GM12878 (cell line): ENCODE data around the gene TMEM174. TPM values are rescaled to one million over a fixed set of nuclear protein-coding genes. Genes with fewer than 3 reads are reported as not detected.
A peak's percentile ranks its signal among the peaks of the same experiment; 100 is the strongest.

Source experiments
- ATAC-seq: fragments of 200-7000 bp; cut with Tn5 transposase; 3 replicates; pipeline ENCODE4 v1.9.1; 2020; ENCODE audit warnings: mild to moderate bottlenecking, moderate library complexity
- BruUV-seq: library from RNA; stranded (reverse); fragments of 400-500 nt; replicated peaks from 2 replicates; lab custom pipeline; 2021; lab: Mats Ljungman, UMichigan
- CTCF ChIA-PET: fragments of 300-600 bp; sonication (Branson Sonifier 250); formaldehyde crosslinking; extraction: SDS; loops from one replicate; lab custom pipeline; 2021; ENCODE audit warnings: inconsistent platforms; lab: Yijun Ruan, JAX
- POLR2A ChIA-PET: fragments of 350-600 bp; formaldehyde crosslinking; extraction: SDS; loops from one replicate; lab custom pipeline; 2021; ENCODE audit warnings: inconsistent platforms; lab: Charles Lee
- RAD21 ChIA-PET: fragments of 300-600 bp; sonication (Branson Sonifier 250); formaldehyde crosslinking; loops from one replicate; lab custom pipeline; 2023; ENCODE audit warnings: antibody characterized with exemption; ENCODE audit not compliant: unreplicated experiment; lab: Charles Lee
- SMC1A ChIA-PET: fragments of 300-600 bp; sonication (Branson Sonifier 250); formaldehyde crosslinking; loops from one replicate; lab custom pipeline; 2023; ENCODE audit not compliant: unreplicated experiment, uncharacterized antibody; lab: Charles Lee
- DNase-seq: peaks from one replicate; pipeline ENCODE4 v3.0.0-alpha.2; 2011; ENCODE audit warnings: low read depth, low spot score
- FAIRE-seq: peaks from 3 replicates; lab custom pipeline; 2011; peaks lifted over from hg19 to GRCh38; lab: Jason Lieb, UNC
- H2AFZ ChIP-seq: 2 replicates; pipeline ENCODE4 v1.6.0; 2011; ENCODE audit warnings: low read depth, low read length, control low read depth; ENCODE audit not compliant: control insufficient read depth
- H3K27ac ChIP-seq: 2 replicates; pipeline ENCODE4 v1.5.1; 2011; ENCODE audit warnings: control low read depth; ENCODE audit not compliant: control insufficient read depth, insufficient read depth
- H3K27me3 ChIP-seq, 2 experiments: replicated peaks in 1 of 2; 2 replicates each; pipeline versions ENCODE4 v1.6.0 to v1.6.1; 2011; ENCODE audit warnings: low read length in 1 of 2; ENCODE audit not compliant: control insufficient read depth in 2 of 2, insufficient read depth in 2 of 2
- H3K36me3 ChIP-seq, 2 experiments: 2 replicates each; pipeline ENCODE4 v1.5.1; 2011; ENCODE audit warnings: low read length in 1 of 2; ENCODE audit not compliant: control insufficient read depth in 2 of 2, insufficient read depth in 2 of 2
- H3K4me1 ChIP-seq: 2 replicates; pipeline ENCODE4 v1.6.1; 2011; ENCODE audit warnings: mild to moderate bottlenecking, low read length, moderate library complexity, mixed read lengths; ENCODE audit not compliant: control insufficient read depth, insufficient read depth
- H3K4me2 ChIP-seq: 2 replicates; pipeline ENCODE4 v1.6.0; 2011; ENCODE audit warnings: control low read depth; ENCODE audit not compliant: control insufficient read depth, insufficient read depth
- H3K4me3 ChIP-seq: fragments of 200-600 bp; sonication (generic); 2 replicates; pipeline ENCODE4 v1.5.1; 2016
- H3K79me2 ChIP-seq: 2 replicates; pipeline ENCODE4 v1.6.0; 2011; ENCODE audit warnings: low read length; ENCODE audit not compliant: control insufficient read depth, insufficient read depth
- H3K9ac ChIP-seq: 2 replicates; pipeline ENCODE4 v1.8.0; 2011; ENCODE audit warnings: low read length, control low read depth, mixed read lengths; ENCODE audit not compliant: control insufficient read depth, insufficient read depth
- H3K9me3 ChIP-seq: replicated peaks from 3 replicates; pipeline ENCODE4 v1.5.1; 2011; ENCODE audit warnings: mild to moderate bottlenecking, low read length; ENCODE audit not compliant: control insufficient read depth, insufficient read depth
- H4K20me1 ChIP-seq: 2 replicates; pipeline ENCODE4 v1.6.0; 2011; ENCODE audit not compliant: control insufficient read depth, insufficient read depth
- ASH2L ChIP-seq: fragments of 300-600, 200-600 bp; sonication (generic); IDR thresholded peaks from 2 replicates; pipeline ENCODE4 v1.6.1; 2017; ENCODE audit warnings: low read depth, mild to moderate bottlenecking, borderline replicate concordance
- CHD2 ChIP-seq: IDR thresholded peaks from 2 replicates; pipeline ENCODE4 v1.6.1; 2011; ENCODE audit warnings: low read depth, low read length, improper control_type of control experiment, borderline replicate concordance
- CUX1 ChIP-seq: IDR thresholded peaks from 2 replicates; pipeline ENCODE4 v1.6.1; 2012; ENCODE audit warnings: improper control_type of control experiment, low read depth, low read length; ENCODE audit not compliant: insufficient replicate concordance
- MXI1 ChIP-seq: fragments of 150-350 bp; IDR thresholded peaks from 2 replicates; pipeline ENCODE4 v1.6.1; 2011; ENCODE audit warnings: low read depth, mild to moderate bottlenecking, inconsistent platforms, low read length, improper control_type of control experiment
- POLR2AphosphoS2 ChIP-seq: IDR thresholded peaks from 2 replicates; pipeline ENCODE4 v1.6.1; 2011; ENCODE audit warnings: low read depth, mild to moderate bottlenecking, low read length, improper control_type of control experiment, moderate library complexity
- RCOR1 ChIP-seq: conservative IDR thresholded peaks from 2 replicates; pipeline ENCODE4 v1.6.1; 2012; ENCODE audit warnings: low read depth, low read length, improper control_type of control experiment
- SMARCA5 ChIP-seq: fragments of 450-650 bp; IDR thresholded peaks from 2 replicates; pipeline ENCODE4 v1.6.1; 2017; ENCODE audit warnings: mild to moderate bottlenecking
- SPI1 ChIP-seq: IDR thresholded peaks from 2 replicates; pipeline ENCODE4 v1.6.1; 2011; ENCODE audit warnings: low read depth, mild to moderate bottlenecking, low read length, moderate library complexity, borderline replicate concordance; ENCODE audit not compliant: insufficient read depth
- STAT3 ChIP-seq: IDR thresholded peaks from 2 replicates; pipeline ENCODE4 v1.6.1; 2011; ENCODE audit warnings: low read depth, low read length, improper control_type of control experiment
- WGBS: methylation state at CpG from one replicate; pipeline ENCODE4 v1.1.6; 2016; ENCODE audit warnings: low lambda C conversion rate; ENCODE audit not compliant: insufficient replicate concordance, insufficient coverage; ENCODE audit errors: missing lambda C conversion rate; 5-methylcytosine and 5-hydroxymethylcytosine counted together
- in situ Hi-C: fragments of 300-500 bp; cut with MboI; formaldehyde crosslinking; loops from 9 replicates; pipeline ENCODE4 v1.14.3; 2018; ENCODE audit warnings: mixed read lengths
- intact Hi-C: fragments of 100-400 bp; cut with micrococcal nuclease; formaldehyde crosslinking; loops from one replicate; pipeline ENCODE4 v1.14.2; 2022; ENCODE audit not compliant: unreplicated experiment
- polyA plus RNA-seq, 11 experiments: library from polyadenylated mRNA; depleted of rRNA in 4 of 11; unstranded in 6 of 11; stranded (reverse) in 5 of 11; fragments of >200 nt; fragmentation: Nextera tagmentation in 4 of 11; fragmentation: Illumina TruSeq in 1 of 11; extraction: Ambion mirVana in 4 of 11; extraction: Trizol in 1 of 11; gene quantifications; 1 replicate in 1 of 11; 2 replicates in 10 of 11; pipeline versions ENCODE4 v1.2.1 to v1.2.3, GENCODE V29; 2011 to 2016; ENCODE audit warnings: inconsistent platforms in 2 of 11, missing spikeins in 2 of 11, low read depth in 1 of 11
- total RNA-seq, 4 experiments: library from RNA; depleted of rRNA in 3 of 4; stranded (reverse); fragments of >200 nt in 3 of 4; fragmentation: Illumina TruSeq in 1 of 4; extraction: Trizol in 1 of 4; gene quantifications; 2 replicates each; pipeline versions ENCODE4 v1.2.1 to v1.2.3, GENCODE V29; 2013 to 2021
- TF ChIP-seq, protein P1 (sequence below): IDR thresholded peaks from 2 replicates; pipeline ENCODE4 v1.6.1; 2012; ENCODE audit warnings: low read depth, low read length, improper control_type of control experiment
- TF ChIP-seq, protein P2 (sequence below): IDR thresholded peaks from 2 replicates; pipeline ENCODE4 v1.6.1; 2011; ENCODE audit warnings: mild to moderate bottlenecking, low read depth, low read length, moderate library complexity; ENCODE audit not compliant: insufficient replicate concordance

Gene TMEM174
- total and polyA plus RNA-seq, 10 of the 15 experiments (the other 5 are each of a cell fraction or from before 2014, with no cell fraction given), result not detected

- Histone ChIP-seq H3K27me3 (peaks cover 5 to 9% of the 10 kb centered on the region in 2 experiments; a peak in 3 of 4 replicates), H3K4me2 (no peak overlapping the region), H3K9ac (no peak overlapping the region), H3K27ac (no peak overlapping the region), H3K4me3 (no peak overlapping the region), H4K20me1 (peaks cover 4% of the 10 kb centered on the region; the same call in 1 of the 2 replicates), H3K9me3 (no peaks in the 10 kb centered on the region), H3K79me2 (no peaks in the 10 kb centered on the region), H3K4me1 (no peaks in the 10 kb centered on the region), H2AFZ (no peak overlapping the region), H3K36me3 (no peaks in the 10 kb centered on the region)
- TF ChIP-seq ASH2L (no peak), STAT3 (no peak)
- ChIA-PET POLR2A (no interaction called here), CTCF (no interaction called here), RAD21 (no interaction called here), SMC1A (no interaction called here)
- BruUV-seq, result no TSS peak
- no peak for ATAC-seq
- no peak for FAIRE-seq
- intact Hi-C loops, result no loop called here
- 13% methylated on average over 4 of the region's 4 CpGs for WGBS
- DNase-seq, result no peak
- in situ Hi-C loops, result no loop called here
These were observed 47.7 kb upstream of the TMEM174 start for GRCh38 chr5:73125289-73125688.

DNA sequence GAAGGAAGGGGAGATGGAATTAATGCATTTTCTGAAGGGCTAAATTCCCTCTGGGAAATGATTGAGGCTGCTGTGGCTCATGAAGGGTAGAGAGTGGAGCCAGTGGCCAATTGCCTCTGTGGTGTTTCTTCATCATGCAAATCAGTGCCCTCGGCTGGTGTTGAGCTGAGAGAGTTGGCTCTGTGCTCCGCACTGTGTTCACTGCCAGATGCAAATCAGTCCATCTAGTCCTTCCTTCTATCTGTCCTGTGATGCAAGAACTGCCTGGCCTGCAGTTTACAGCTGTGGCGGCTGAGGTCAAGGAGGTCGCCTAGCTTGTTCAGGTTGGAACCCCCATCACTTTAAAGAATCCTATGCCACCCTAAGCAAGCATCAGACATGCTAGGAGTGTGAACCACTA is 46.6 kb upstream of the TMEM174 start:
- FAIRE-seq (no peak), DNase-seq (no peak), ATAC-seq (peak; percentile 23; the same call in 2 of the 3 replicates)
- in situ Hi-C loops (no loop called here), intact Hi-C loops (no loop called here)
- Histone ChIP-seq H3K27ac (no peak overlapping the region), H3K9me3 (no peaks in the 10 kb centered on the region), H3K4me2 (no peak overlapping the region), H2AFZ (no peak overlapping the region), H3K4me1 (no peaks in the 10 kb centered on the region), H3K27me3 (peaks cover 0 to 3% of the 10 kb centered on the region in 2 experiments; a peak in 3 of 4 replicates), H3K79me2 (no peaks in the 10 kb centered on the region), H4K20me1 (peaks cover 4% of the 10 kb centered on the region; the same call in 1 of the 2 replicates), H3K36me3 (no peaks in the 10 kb centered on the region), H3K9ac (no peak overlapping the region), H3K4me3 (no peak overlapping the region)
- RAD21 ChIA-PET, result no interaction called here
- CTCF ChIA-PET, result no interaction called here
- SMC1A ChIA-PET, result interaction anchor here (1.1 kb wide), 1 partner anchor 27 kb away, joined by 5 read pairs; no protein-coding TSS in a partner anchor
- BruUV-seq, result no TSS peak
- 34% methylated on average over 4 of the region's 4 CpGs for WGBS
- POLR2A ChIA-PET, result no interaction called here
- no peak for TF ChIP-seq SMARCA5
- TF ChIP-seq, protein P1, sequence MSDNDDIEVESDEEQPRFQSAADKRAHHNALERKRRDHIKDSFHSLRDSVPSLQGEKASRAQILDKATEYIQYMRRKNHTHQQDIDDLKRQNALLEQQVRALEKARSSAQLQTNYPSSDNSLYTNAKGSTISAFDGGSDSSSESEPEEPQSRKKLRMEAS, result no peak
- TF ChIP-seq CUX1, result no peak
- no peak for TF ChIP-seq RCOR1
- no peak for TF ChIP-seq CHD2
- TF ChIP-seq, protein P2, sequence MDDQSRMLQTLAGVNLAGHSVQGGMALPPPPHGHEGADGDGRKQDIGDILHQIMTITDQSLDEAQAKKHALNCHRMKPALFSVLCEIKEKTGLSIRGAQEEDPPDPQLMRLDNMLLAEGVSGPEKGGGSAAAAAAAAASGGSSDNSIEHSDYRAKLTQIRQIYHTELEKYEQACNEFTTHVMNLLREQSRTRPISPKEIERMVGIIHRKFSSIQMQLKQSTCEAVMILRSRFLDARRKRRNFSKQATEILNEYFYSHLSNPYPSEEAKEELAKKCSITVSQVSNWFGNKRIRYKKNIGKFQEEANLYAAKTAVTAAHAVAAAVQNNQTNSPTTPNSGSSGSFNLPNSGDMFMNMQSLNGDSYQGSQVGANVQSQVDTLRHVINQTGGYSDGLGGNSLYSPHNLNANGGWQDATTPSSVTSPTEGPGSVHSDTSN, result no peak
- no peak for TF ChIP-seq MXI1
- TF ChIP-seq SPI1, result no peak
- TF ChIP-seq POLR2AphosphoS2, result no peak
